Activated B cell treated with CpG ODN at 0.5 μM for 24 hours (primary cell): ENCODE results near the gene MYH9. TPM values are rescaled to one million over a fixed set of nuclear protein-coding genes. Genes with fewer than 3 reads are reported as not detected.

ENCODE experiments used
- ATAC-seq: fragments of 200-7000 bp; cut with Tn5 transposase; one replicate; pipeline ENCODE4 v1.10.0; 2021; ENCODE audit warnings: low read depth, mild to moderate bottlenecking, moderate library complexity
- CTCF ChIA-PET: fragments of 350-600 bp; sonication (Branson Sonifier 250); formaldehyde crosslinking; loops from one replicate; lab custom pipeline; 2021; ENCODE audit warnings: antibody characterized with exemption; lab: Charles Lee
- POLR2A ChIA-PET: fragments of 350-600 bp; sonication (Branson Sonifier 250); formaldehyde crosslinking; loops from one replicate; lab custom pipeline; 2021; ENCODE audit warnings: antibody characterized with exemption; lab: Charles Lee
- DNase-seq: peaks from one replicate; pipeline ENCODE4 v3.0.0; 2022
- H3K27ac Mint-ChIP-seq: one replicate; pipeline ENCODE4 v1.8.0; 2020; ENCODE audit warnings: mixed read lengths
- H3K27me3 Mint-ChIP-seq: one replicate; pipeline ENCODE4 v1.8.0; 2021; ENCODE audit warnings: mixed read lengths
- H3K36me3 Mint-ChIP-seq: one replicate; pipeline ENCODE4 v1.8.0; 2021; ENCODE audit warnings: low read depth, mixed read lengths
- H3K4me1 Mint-ChIP-seq: one replicate; pipeline ENCODE4 v1.8.0; 2021; ENCODE audit warnings: mixed read lengths
- H3K4me3 Mint-ChIP-seq: one replicate; pipeline ENCODE4 v1.8.0; 2020; ENCODE audit warnings: mild to moderate bottlenecking, mixed read lengths
- H3K9me3 Mint-ChIP-seq: one replicate; pipeline ENCODE4 v1.8.0; 2020; ENCODE audit warnings: mixed read lengths
- CTCF ChIP-seq: fragments of 200-600 bp; IDR thresholded peaks from one replicate; pipeline ENCODE4 v1.8.0; 2022; ENCODE audit warnings: antibody characterized with exemption, mild to moderate bottlenecking
- intact Hi-C: fragments of 100-400 bp; cut with micrococcal nuclease; formaldehyde crosslinking; loops from one replicate; pipeline ENCODE4 v1.15.1; 2024
- total RNA-seq: library from RNA; stranded (reverse); gene quantifications from 2 replicates; pipeline ENCODE4 v1.2.3, GENCODE V29; 2022

Gene MYH9
- total RNA-seq, 1 donor from 2014 or later = 714 TPM

DNA sequence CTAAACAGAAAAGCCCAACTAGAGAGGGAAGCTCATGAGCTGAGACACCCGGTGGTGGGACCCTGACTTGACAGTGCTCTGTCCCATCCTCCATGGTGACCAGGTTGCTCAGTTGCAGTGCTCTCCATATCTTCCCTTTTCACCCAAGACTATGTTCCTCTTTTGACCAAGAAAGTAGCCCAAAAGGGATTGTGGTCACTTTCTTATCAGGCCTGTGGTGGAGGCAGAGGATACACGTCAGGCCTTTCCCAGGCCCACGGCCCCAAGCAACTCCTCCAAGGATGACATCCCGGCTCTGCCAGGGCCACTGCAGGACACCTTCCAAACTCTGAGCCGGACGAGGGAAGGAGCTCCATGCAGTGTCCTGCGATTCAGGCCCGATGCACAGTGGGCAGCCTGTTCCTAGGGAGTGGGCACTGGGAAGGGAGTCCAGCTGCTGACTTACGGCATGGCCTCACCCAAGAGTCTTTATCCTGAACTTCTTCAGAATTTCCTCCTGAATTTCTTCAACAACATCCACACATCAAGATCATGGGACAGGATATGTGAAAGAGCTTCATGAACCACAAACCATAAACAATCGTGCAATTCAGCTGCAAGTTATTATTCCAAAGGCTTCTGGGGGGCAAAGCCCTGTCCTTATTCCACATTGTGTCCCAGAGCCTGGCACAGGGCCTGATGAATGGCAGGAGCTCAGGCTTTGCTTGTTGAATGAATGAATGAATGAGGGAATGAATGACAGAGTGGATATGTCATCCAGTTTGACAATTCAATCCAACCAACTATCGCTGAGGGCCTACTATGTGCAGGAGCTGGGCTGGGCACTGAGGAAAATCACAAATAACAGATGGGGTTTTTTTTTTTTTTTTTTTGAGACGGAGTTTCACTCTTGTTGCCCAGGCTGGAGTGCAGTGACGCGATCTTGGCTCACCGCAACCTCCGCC is 36.0 kb upstream of the MYH9 start:
- DNase-seq (no peak), ATAC-seq (no peak)
- TF ChIP-seq CTCF = no peak
- Mint-ChIP-seq H3K9me3 (no peaks in the 10 kb centered on the region), H3K4me3 (no peak overlapping the region), H3K36me3 (no peaks in the 10 kb centered on the region), H3K4me1 (peaks cover 49% of the 10 kb centered on the region), H3K27ac (no peak overlapping the region), H3K27me3 (no peaks in the 10 kb centered on the region)
- ChIA-PET CTCF (no interaction called here), POLR2A (interaction anchor here (1.0 to 1.5 kb wide), 4 partner anchors 8 to 19 kb away, joined by 3 to 7 read pairs (median 6); no protein-coding TSS in a partner anchor)
- intact Hi-C loops = no loop called here

DNA sequence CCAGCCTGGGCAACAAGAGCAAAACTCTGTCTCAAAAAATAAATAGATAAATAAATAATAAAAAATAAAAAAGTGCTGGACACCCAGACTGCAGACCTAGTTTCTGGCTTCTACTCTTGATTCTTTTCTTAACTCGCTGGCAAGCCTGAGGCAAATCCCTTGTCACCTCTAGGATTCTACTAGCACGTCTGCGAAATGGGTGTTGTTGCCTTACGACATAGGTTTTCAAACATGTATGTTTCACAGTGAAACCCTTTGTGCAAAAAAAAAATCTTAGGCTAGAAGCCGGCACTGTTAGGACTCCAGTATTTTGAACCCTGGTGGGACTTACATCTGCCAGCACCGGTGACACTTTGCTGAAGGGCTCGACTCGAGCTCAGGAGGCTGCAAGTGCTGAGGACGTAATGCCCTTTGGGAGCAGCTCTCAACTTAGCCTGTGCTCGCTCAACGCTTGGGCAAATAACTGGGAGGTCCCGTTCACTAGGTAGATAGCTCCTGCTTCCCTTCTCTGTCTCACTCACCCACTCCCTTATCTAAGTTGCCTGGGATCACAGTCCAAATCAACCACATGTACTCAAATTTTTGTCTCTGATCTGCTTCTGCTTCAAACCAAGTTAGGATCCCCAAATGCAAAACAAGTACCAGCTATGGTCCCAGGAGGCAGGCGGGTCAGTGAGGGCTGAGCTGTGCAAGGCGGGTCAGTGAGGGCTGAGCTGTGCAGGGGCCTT is 34.7 kb upstream of the MYH9 start:
- no peaks in the 10 kb centered on the region for H3K27me3 Mint-ChIP-seq
- peak overlapping the region; percentile 5 for H3K27ac Mint-ChIP-seq
- ChIA-PET CTCF (no interaction called here), POLR2A (interaction anchor here (0.6 to 1.5 kb wide), 6 partner anchors 12 to 172 kb away, joined by 3 to 6 read pairs (median 4); partner anchors contain the start of gene MYH9)
- intact Hi-C loops = no loop called here
- ATAC-seq (peak; percentile 58), DNase-seq (no peak)
- H3K9me3 Mint-ChIP-seq = no peaks in the 10 kb centered on the region
- H3K4me3 Mint-ChIP-seq = no peak overlapping the region
- H3K36me3 Mint-ChIP-seq = no peaks in the 10 kb centered on the region
- no peak for TF ChIP-seq CTCF
- peaks cover 51% of the 10 kb centered on the region for H3K4me1 Mint-ChIP-seq

DNA sequence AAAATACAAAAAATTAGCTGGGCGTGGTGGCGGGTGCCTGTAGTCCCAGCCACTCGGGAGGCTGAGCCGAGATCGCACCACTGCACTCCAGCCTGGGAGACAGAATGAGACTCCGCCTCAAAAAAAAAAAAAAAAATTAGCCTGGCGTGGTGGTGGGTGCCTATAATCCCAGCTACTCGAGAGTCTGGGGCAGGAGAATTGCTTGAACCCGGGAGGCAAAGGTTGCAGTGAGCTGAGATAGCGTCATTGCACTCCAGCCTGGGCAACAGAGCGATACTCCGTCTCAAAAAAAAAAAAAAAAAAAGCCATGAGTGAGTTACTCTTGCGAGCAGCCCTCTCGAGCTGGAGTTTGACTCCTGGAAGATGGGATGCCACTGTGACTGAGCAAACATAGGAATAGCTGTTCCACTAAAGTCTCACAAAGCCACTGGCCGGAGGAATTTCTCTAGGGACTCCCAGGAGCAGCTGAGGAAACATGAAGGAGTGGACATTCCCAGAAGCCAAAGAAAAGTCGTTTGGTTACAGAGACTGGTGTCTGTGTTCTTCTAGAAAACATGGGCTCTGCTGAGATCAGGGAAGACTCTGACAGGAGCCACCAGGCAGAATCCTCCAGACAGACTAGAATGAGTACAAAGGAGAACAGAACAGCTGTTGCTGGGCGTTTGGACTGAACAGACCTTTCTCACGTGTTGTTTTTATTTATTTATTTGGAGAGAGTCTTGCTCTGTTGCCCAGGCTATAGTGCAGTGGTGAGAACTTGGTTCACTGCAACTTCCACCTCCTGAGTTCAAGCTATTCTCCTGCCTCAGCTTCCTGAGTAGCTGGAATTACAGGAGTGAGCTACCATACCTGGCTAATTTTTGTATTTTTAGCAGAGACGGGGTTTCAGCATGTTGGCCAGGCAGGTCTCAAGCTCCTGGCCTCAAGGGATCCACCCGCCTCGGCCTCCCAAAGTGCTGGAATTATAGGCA is 32.4 kb upstream of the MYH9 start:
- intact Hi-C loops = no loop called here
- Mint-ChIP-seq H3K36me3 (no peaks in the 10 kb centered on the region), H3K27me3 (no peaks in the 10 kb centered on the region), H3K27ac (no peak overlapping the region), H3K4me3 (no peak overlapping the region), H3K9me3 (no peaks in the 10 kb centered on the region), H3K4me1 (peaks cover 58% of the 10 kb centered on the region)
- no peak for DNase-seq
- ChIA-PET CTCF (no interaction called here), POLR2A (no interaction called here)
- TF ChIP-seq CTCF = no peak
- no peak for ATAC-seq

- TF ChIP-seq CTCF = no peak
- POLR2A ChIA-PET = interaction anchor here (0.7 kb wide), 3 partner anchors 23 to 1093 kb away, joined by 3 to 7 read pairs (median 4); no protein-coding TSS in a partner anchor
- CTCF ChIA-PET = no interaction called here
- Mint-ChIP-seq H3K9me3 (no peaks in the 10 kb centered on the region), H3K4me3 (no peak overlapping the region), H3K27me3 (no peaks in the 10 kb centered on the region), H3K27ac (peak overlapping the region; percentile 63), H3K36me3 (no peaks in the 10 kb centered on the region), H3K4me1 (peaks cover 54% of the 10 kb centered on the region)
- DNase-seq = no peak
- intact Hi-C loops = no loop called here
- no peak for ATAC-seq
Observed at GRCh38 chr22:36419177-36419911, 31.6 kb upstream of the MYH9 start.
